Thoracic aorta (tissue), 2 donors: Measurements from ENCODE around the gene ADAMTS12. TPM values are rescaled to one million over a fixed set of nuclear protein-coding genes. Genes with fewer than 3 reads are reported as not detected.

Experiments
- ATAC-seq: fragments of 150-250 bp; one replicate; pipeline ENCODE4 v1.8.0; 2017; ENCODE audit warnings: low read depth; ENCODE audit not compliant: insufficient number of reproducible peaks, low FRiP score
- DNase-seq: peaks from one replicate; pipeline ENCODE4 v3.0.0-alpha.2; 2020; ENCODE audit warnings: low spot score
- H3K27ac ChIP-seq, 2 donors: fragments of 200-600 bp; sonication (generic); 1 replicate in 1 of 2; 2 replicates in 1 of 2; pipeline ENCODE4 v1.5.1; 2016; ENCODE audit warnings: mild to moderate bottlenecking in 2 of 2, moderate library complexity in 2 of 2
- H3K27me3 ChIP-seq: fragments of 200-600 bp; sonication (generic); replicated peaks from 2 replicates; pipeline ENCODE4 v1.6.0; 2016; ENCODE audit warnings: mild to moderate bottlenecking; ENCODE audit not compliant: insufficient read depth
- H3K36me3 ChIP-seq: fragments of 200-600 bp; sonication (generic); one replicate; pipeline ENCODE4 v1.5.1; 2016
- H3K4me1 ChIP-seq, 2 donors: fragments of 200-600 bp; sonication (generic); 1 replicate in 1 of 2; 2 replicates in 1 of 2; pipeline versions ENCODE4 v1.5.1 to v1.6.0; 2016; ENCODE audit warnings: low read depth in 2 of 2, mild to moderate bottlenecking in 1 of 2; ENCODE audit not compliant: control insufficient read depth in 1 of 2
- H3K4me3 ChIP-seq: fragments of 200-600 bp; sonication (generic); 2 replicates; pipeline ENCODE4 v1.5.1; 2016; ENCODE audit warnings: mild to moderate bottlenecking
- H3K9me3 ChIP-seq: fragments of 200-600 bp; sonication (generic); 2 replicates; pipeline ENCODE4 v1.5.1; 2016
- total RNA-seq, 2 donors: library from RNA; depleted of rRNA; stranded (reverse); fragments of >200 nt; gene quantifications; one replicate each; pipeline versions ENCODE4 v1.1.0 to v1.2.3, GENCODE V29; 2016
- TF ChIP-seq, protein P1 (sequence below): fragments of 200-600 bp; sonication (generic); IDR thresholded peaks from one replicate; pipeline ENCODE4 v1.5.1; 2019; ENCODE audit warnings: antibody characterized with exemption

ADAMTS12 gene
- total RNA-seq, 2 donors from 2014 or later, result 7.3 to 8.0 TPM

DNA sequence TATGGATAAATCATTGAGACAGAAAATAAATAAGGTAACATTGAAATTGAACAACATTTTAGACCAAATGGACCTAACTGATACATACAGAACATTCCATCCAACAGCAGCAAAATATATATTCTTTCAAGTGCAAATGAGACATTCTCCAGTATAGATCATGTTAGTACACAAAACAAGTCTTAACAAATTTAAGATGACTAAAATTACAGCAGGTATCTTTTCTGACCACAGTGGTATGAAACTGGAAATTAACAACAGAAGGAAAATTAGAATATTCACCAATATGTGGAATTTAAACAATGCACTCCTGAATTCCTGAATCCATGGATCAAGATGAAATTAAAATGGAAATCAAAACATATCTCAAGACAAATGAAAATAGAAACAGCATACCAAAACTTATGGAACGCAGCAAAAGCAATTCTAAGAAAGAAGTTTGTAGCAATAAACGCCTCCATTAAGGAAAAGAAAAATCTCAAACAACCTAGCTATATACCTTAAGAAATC is 115.6 kb downstream of the ADAMTS12 start:
- Histone ChIP-seq H3K9me3 (no peaks in the 10 kb centered on the region), H3K36me3 (no peaks in the 10 kb centered on the region), H3K4me1 (peaks cover 0 to 16% of the 10 kb centered on the region in 2 donors), H3K4me3 (no peak overlapping the region), H3K27me3 (no peaks in the 10 kb centered on the region), H3K27ac (no peak overlapping the region)
- TF ChIP-seq, protein P1, sequence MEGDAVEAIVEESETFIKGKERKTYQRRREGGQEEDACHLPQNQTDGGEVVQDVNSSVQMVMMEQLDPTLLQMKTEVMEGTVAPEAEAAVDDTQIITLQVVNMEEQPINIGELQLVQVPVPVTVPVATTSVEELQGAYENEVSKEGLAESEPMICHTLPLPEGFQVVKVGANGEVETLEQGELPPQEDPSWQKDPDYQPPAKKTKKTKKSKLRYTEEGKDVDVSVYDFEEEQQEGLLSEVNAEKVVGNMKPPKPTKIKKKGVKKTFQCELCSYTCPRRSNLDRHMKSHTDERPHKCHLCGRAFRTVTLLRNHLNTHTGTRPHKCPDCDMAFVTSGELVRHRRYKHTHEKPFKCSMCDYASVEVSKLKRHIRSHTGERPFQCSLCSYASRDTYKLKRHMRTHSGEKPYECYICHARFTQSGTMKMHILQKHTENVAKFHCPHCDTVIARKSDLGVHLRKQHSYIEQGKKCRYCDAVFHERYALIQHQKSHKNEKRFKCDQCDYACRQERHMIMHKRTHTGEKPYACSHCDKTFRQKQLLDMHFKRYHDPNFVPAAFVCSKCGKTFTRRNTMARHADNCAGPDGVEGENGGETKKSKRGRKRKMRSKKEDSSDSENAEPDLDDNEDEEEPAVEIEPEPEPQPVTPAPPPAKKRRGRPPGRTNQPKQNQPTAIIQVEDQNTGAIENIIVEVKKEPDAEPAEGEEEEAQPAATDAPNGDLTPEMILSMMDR, result no peak
- ATAC-seq (no peak), DNase-seq (no peak)

DNA sequence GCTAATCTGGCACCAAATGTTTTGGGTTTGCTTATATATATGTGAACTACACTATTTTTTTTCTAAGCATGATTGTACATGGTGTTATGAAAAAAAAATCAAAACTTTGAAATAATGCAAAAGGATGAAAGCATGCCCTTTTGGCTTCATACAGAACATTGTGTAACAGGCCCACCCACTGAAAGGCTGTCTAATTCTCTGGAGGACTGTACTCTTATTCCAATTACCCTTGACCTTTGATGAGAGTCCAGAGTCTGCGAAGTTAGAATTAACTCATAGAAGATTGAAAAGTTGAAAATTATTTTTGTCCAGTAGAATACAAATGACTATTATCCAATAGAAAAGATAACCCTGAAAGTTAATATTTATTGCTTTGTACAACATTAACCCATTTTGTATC is 117.4 kb downstream of the ADAMTS12 start:
- H3K27me3 ChIP-seq, result no peaks in the 10 kb centered on the region
- no peak overlapping the region for H3K27ac ChIP-seq
- H3K4me3 ChIP-seq, result no peak overlapping the region
- H3K36me3 ChIP-seq, result no peaks in the 10 kb centered on the region
- ATAC-seq (no peak), DNase-seq (no peak)
- H3K4me1 ChIP-seq, result peaks cover 0 to 25% of the 10 kb centered on the region in 2 donors
- H3K9me3 ChIP-seq, result no peaks in the 10 kb centered on the region
- TF ChIP-seq, protein P1, result no peak

DNA sequence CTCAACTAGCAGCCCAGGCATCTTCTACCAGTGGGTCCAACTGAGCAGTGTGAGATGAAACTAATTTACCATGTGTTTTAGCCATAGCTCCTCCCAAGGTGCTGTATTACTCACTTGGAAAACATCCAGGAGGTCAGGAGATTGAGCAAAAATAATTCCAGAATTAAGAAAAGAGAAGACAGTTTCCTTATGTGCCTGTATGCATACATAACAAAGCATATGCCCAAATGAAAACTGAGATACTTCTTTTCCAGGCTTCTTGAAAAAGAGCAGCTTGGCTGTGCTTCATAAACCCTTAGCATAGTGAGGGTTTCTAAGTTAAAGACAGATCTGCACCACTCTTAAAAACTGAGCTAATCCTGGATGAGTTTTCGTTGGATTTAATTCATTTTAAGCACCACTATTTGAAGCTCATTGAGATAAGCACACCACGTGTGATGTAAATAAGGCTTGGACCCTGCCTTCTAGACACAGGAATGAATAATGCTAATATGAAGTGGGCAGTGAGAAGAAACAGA is 119.4 kb downstream of the ADAMTS12 start:
- DNase-seq (no peak), ATAC-seq (no peak)
- Histone ChIP-seq H3K9me3 (no peaks in the 10 kb centered on the region), H3K36me3 (no peaks in the 10 kb centered on the region), H3K4me3 (no peak overlapping the region), H3K27ac (no peak overlapping the region), H3K4me1 (peaks cover 0 to 36% of the 10 kb centered on the region in 2 donors), H3K27me3 (no peaks in the 10 kb centered on the region)
- TF ChIP-seq, protein P1, result no peak

DNA sequence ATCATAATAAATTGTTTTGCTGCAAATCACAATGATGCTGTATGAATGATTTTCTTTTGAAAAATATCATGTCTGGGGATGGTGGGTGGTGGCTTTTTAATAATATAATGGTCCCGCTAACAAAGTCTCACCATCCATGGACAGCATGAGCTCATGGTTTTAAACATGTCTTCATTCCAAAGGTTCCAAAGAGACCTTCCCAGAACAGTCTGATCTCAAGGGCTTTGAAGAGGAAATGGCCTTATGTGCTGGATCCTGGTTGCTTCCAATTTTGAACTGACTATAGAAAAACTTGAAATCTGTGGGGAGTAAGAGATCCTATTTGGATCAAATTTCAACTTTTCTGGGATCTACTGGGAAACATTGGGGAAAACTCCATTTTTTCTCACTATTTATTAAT is 121.8 kb downstream of the ADAMTS12 start:
- Histone ChIP-seq H3K27me3 (no peaks in the 10 kb centered on the region), H3K4me3 (no peak overlapping the region), H3K9me3 (no peaks in the 10 kb centered on the region), H3K4me1 (peaks cover 0 to 36% of the 10 kb centered on the region in 2 donors), H3K27ac (no peak overlapping the region), H3K36me3 (no peaks in the 10 kb centered on the region)
- TF ChIP-seq, protein P1, result no peak
- no peak for ATAC-seq
- no peak for DNase-seq

DNA sequence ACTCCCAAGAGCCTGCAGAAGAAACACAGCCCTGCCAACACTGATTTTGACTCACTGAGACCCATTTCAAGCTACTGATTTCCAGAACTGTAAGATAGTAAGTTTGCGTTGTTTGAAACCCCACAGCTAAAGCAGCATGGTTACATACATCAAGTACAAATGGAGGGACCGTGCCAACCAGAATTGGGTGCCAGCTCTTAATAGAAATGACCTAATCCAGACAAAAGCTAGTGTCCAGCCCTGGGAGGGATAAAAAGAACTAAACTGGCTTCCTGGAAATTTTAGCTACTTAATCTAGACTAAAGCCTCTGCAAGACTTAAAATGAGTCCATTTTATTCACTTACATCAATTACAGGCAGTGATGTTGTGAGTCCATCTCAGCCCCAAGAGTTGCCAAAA is 122.6 kb downstream of the ADAMTS12 start:
- Histone ChIP-seq H3K9me3 (no peaks in the 10 kb centered on the region), H3K4me1 (peaks cover 0 to 36% of the 10 kb centered on the region in 2 donors), H3K27ac (no peak overlapping the region), H3K36me3 (no peaks in the 10 kb centered on the region), H3K27me3 (no peaks in the 10 kb centered on the region), H3K4me3 (no peak overlapping the region)
- ATAC-seq, result no peak
- no peak for DNase-seq
- TF ChIP-seq, protein P1, result no peak
